ENCODE results near the gene ANO8.
"Not testable (repeated sequence)": the region's sequence is repeated elsewhere in the genome, so short reads cannot be mapped to it uniquely, and the experiment has no call there.

Gene ANO8

DNA sequence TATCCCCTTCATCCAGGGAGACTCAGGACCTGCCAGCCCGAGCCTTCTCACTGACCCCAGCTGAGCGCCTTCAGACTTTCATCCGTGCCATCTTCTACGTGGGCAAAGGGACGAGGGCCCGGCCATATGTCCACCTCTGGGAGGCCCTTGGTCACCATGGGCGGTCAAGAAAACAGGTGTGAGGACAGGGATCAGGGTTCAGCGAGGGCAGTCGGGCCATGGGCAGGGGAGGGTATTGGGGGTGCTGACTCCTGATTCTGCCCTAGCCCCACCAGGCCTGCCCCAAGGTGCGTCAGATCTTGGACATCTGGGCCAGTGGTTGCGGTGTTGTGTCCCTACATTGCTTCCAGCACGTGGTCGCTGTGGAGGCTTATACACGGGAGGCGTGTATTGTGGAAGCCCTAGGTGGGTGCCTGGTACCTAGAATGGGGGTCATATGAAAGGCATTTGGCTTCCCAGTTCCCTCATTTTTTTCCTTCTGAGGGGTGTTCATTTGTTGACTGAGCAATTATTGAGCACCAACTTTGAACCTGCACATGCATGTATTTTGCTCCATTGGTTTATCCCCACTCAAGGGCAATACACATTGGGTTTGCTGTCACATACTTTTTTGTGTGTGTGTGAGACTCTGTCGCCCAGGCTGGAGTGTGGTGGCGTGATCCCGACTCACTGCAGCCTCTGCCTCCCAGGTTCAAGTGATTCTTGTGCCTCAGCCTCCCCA, 49.1 kb downstream of the ANO8 start:
- no peak for DNase-seq (ENCODE audit: low read depth)

DNA sequence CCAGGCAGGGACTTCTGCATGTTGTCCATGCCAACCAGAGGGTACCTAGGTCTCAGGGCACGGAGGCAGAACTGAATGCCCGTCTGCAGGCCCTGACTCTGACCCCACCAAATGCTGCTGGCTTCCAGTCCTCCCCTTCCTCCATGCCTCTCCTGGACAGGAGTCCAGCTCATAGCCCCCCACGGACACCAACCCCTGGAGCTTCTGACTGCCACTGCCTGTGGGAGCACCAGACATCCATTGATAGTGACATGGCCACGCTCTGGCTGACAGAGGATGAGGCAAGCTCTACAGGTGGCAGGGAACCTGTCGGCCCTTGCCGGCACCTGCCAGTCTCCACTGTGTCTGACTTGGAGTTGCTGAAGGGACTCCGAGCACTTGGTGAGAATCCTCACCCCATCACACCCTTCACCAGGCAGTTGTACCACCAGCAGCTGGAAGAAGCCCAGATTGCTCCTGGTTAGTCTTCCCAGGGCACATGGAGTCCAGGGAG, 51.1 kb downstream of the ANO8 start:
- no peak for DNase-seq (ENCODE audit: low read depth)

DNA sequence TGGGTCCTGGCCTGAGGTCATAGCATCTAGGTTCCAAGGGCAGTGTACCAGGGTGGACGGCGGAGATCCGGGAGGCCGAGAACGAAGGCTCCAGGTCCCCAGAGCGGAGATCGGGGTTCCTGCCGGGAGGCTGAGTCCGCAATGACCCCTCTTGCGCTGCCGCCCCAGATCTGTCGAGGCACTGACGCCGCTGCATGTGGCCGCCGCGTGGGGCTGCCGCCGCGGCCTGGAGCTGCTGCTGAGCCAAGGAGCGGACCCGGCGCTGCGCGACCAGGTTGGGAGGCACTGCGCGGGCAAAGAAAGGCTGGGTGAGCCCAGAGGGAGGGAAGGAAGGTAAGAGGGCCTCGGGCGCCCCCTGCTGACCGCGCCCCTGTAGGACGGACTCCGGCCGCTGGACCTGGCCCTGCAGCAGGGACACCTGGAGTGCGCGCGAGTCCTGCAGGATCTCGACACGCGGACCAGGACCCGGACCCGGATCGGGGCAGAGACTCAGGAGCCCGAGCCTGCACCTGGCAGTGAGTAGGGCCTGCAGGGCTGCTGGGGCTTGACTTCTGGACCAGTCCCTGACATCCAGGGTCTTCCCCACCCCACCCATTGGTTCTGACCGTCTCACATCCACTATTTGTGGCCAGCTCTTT, 52.0 kb downstream of the ANO8 start:
- peak; percentile 59 for DNase-seq (ENCODE audit: low read depth)

DNA sequence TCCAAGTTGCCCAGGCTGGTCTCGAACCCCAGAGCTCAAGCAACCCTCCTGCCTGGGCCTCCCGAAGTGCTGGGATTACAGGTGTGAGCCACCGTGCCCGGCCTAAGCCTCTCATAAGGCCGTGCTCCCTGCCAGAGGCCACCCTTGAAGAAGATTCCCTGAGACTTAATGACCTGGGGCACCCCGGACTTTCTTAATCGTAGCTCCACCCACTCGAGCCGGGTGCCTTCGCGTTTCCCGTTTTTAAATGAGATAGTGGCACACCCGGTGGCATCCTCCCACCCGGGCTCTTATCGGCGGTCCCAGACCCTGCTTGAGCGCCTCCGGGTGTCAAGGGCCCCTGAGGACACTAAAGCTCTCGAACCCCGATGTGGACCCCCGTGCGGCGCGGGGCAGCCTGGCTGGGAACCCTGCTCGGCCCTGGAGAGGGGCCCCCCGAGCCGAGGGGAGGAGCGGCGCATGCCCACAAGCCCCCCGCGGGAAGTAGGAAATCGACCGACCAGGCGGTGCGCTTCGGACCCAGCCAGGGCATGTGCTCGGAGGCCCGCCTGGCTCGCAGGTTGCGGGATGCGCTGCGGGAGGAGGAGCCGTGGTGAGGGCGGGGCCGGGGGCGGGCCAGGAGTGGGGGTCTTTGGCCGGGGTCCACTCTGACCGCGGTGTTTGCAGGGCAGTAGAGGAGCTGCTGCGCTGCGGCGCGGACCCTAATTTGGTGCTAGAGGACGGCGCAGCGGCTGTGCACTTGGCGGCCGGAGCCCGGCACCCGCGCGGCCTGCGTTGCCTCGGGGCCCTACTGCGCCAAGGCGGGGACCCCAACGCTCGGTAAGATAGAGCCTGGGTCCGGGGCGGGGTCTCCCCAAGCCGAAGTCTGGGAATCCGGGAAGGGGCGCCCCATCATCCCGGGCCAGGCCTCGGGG, 53.0 kb downstream of the ANO8 start, which contains the start of gene ANKLE1:
Gene ANKLE1 (plus strand): TSS at position 511 of the 914 bp plus-strand sequence. CDS start 20 bp downstream, at position 531.
- DNase-seq (ENCODE audit: low read depth), result peak; percentile 6

DNA sequence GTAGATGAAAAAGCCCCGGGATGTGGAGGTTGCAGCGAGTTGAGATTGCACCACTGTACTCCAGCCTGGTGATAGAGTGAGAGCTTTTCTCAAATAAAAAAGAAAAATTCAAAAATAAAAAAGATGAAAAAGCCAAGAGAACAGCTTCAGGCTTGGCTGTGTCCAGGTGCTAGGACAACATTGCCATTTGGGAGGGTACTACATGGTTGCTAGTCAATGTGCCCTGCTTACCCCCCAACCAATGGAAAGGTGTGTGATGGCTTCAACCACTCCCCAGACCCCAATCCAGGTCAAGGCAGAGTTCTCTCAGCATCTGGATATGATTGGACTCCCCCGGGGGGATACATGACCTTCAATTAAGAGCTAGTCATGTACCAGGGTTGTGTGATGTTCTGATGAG, 55.2 kb downstream of the ANO8 start:
- no peak for DNase-seq (ENCODE audit: low read depth)

DNA sequence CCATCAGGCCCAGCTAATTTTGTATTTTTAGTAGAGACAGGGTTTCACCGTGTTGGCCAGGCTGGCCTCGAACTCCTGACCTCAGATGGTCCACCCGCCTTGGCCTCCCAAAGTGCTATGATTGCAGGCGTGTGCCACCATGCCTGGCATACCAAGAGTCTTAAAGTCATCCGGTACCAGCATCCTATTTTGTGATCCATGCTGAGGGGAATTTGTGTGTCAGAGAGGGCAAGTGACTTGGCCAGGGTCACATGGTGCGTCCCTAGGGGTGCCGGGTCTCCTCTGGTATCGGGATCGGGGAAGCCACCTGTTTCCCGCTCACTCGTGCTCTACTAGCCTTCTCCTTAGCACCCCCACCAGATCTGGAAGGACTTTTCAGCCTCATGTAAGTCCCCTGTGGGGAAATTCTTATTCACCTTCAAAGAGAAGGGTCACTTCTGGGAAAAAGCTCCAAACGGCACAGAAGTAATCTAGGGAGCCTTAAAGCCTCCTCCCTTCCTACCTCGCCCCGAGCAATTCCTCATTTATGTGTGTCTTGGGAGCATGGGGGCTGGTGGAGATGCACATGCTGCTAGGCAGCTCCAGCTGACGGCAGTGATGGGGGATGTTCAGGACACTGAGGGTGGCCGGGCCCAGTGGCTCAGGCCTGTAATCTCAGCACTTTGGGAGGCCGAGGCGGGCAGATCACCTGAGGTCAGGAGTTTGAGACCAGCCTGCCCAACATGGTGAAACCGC, 59.0 kb downstream of the ANO8 start:
- DNase-seq (ENCODE audit: low read depth), result no peak

DNA sequence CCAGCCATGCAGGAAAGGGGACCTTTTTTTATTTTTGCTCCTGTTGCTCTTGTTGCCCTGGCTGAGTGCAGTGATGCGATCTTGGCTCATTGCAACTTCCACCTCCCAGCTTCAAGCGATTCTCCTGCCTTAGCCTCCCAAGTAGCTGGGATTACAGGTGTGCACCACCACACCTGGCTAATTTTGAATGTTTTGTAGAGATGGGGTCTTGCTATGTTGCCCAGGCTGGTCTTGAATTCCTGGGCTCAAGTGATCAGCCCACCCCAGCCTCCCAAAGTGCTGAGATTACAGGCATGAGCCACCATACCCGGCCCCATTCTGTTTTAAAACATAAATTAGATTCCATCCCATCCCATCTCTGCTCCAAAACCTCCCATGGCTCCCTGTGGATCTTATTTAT, 59.8 kb downstream of the ANO8 start:
- DNase-seq (ENCODE audit: low read depth), result not testable (repeated sequence)

All from stimulated activated CD8-positive, alpha-beta memory T cell treated with anti-CD3 and anti-CD28 coated beads, Interleukin-12 subunit alpha, Interleukin-12 subunit beta, amount 100 ng/mL, for 4 hours (primary cell).